Spleen (tissue), 11 donors: Measurements from ENCODE around the gene MUC5B. TPM values are rescaled to one million over a fixed set of nuclear protein-coding genes. Genes with fewer than 3 reads are reported as not detected.

Experiments used
- DNase-seq: peaks from one replicate; pipeline ENCODE4 v3.0.0-alpha.2; 2020
- H3K27ac ChIP-seq, 8 donors: fragments of 200-600 bp; sonication (generic) in 7 of 8; 1 replicate in 4 of 8; 2 replicates in 4 of 8; pipeline versions ENCODE4 v1.5.0 to v1.8.0; 2016 to 2021; ENCODE audit warnings: inconsistent platforms in 4 of 8, mild to moderate bottlenecking in 4 of 8, moderate library complexity in 1 of 8
- H3K27me3 ChIP-seq, 7 donors: fragments of 200-600 bp; sonication (generic) in 6 of 7; replicated peaks in 1 of 7; 1 replicate in 4 of 7; 2 replicates in 3 of 7; pipeline versions ENCODE4 v1.5.0 to v1.8.0; 2016 to 2021; ENCODE audit warnings: inconsistent platforms in 3 of 7, mild to moderate bottlenecking in 1 of 7
- H3K36me3 ChIP-seq, 6 donors: fragments of 200-600 bp; sonication (generic) in 5 of 6; 1 replicate in 4 of 6; 2 replicates in 2 of 6; pipeline versions ENCODE4 v1.5.0 to v1.8.0; 2016 to 2021; ENCODE audit warnings: inconsistent platforms in 2 of 6
- H3K4me1 ChIP-seq, 6 donors: fragments of 200-600 bp; sonication (generic) in 5 of 6; 1 replicate in 3 of 6; 2 replicates in 3 of 6; pipeline versions ENCODE4 v1.5.0 to v1.8.0; 2016 to 2021; ENCODE audit warnings: inconsistent platforms in 3 of 6
- H3K4me3 ChIP-seq, 8 donors: fragments of 200-600 bp; sonication (generic) in 7 of 8; 1 replicate in 4 of 8; 2 replicates in 4 of 8; pipeline versions ENCODE4 v1.5.0 to v1.8.0; 2016 to 2021; ENCODE audit warnings: inconsistent platforms in 4 of 8, mild to moderate bottlenecking in 4 of 8, moderate library complexity in 2 of 8
- H3K9me3 ChIP-seq, 8 donors: fragments of 200-600 bp; sonication (generic) in 7 of 8; 1 replicate in 4 of 8; 2 replicates in 4 of 8; pipeline versions ENCODE4 v1.5.0 to v1.8.0; 2016 to 2021; ENCODE audit warnings: inconsistent platforms in 4 of 8
- POLR2A ChIP-seq, 3 donors: fragments of 450-650 bp; IDR thresholded peaks; one replicate each; pipeline ENCODE4 v1.5.1; 2017; ENCODE audit warnings: antibody characterized with exemption in 3 of 3, mild to moderate bottlenecking in 1 of 3
- POLR2AphosphoS5 ChIP-seq, 3 donors: sonication (generic); formaldehyde crosslinking; IDR thresholded peaks; one replicate each; pipeline ENCODE4 v1.5.1; 2017; ENCODE audit warnings: antibody characterized with exemption in 3 of 3
- WGBS, 5 donors: extraction: QIAGEN DNeasy Blood & Tissue Kit in 3 of 5; methylation state at CpG; one replicate each; pipeline versions ENCODE4 v1.1.5 to v1.1.7; 2013 to 2018; 5-methylcytosine and 5-hydroxymethylcytosine counted together
- intact Hi-C: fragments of 100-400 bp; cut with DNase I; formaldehyde crosslinking; loops from one replicate; pipeline ENCODE4 v1.15.0; 2023; ENCODE audit warnings: low total_unique reads
- polyA plus RNA-seq, 3 donors: library from polyadenylated mRNA; stranded (reverse); fragments of 200-250 nt; gene quantifications; one replicate each; pipeline ENCODE4 v1.2.1, GENCODE V29; 2013
- total RNA-seq, 7 donors: library from RNA; depleted of rRNA in 3 of 7; stranded (reverse); fragments of >200 nt in 3 of 7; fragmentation: NEBNext Ultra II Directional in 4 of 7; extraction: Animal tissue kit (Norgen Biotek cat#: 25700) in 4 of 7; gene quantifications; one replicate each; pipeline versions ENCODE4 v1.1.0 to v1.2.1, GENCODE V29; 2016 to 2021
- TF ChIP-seq, protein P1 (sequence below), 11 experiments: fragments of 200-600 bp in 7 of 11; fragments of 450-650 bp in 4 of 11; sonication (generic) in 4 of 11; IDR thresholded peaks in 8 of 11; conservative IDR thresholded peaks in 3 of 11; 1 replicate in 7 of 11; 2 replicates in 4 of 11; pipeline versions ENCODE4 v1.4.0 to v1.8.0; 2016 to 2021; ENCODE audit warnings: antibody characterized with exemption in 11 of 11, inconsistent platforms in 4 of 11, mild to moderate bottlenecking in 1 of 11
- donor health status: healthy with polysubstance abuse.
- donor health status: DM: no; HTN: no; CAD: no; lungs with moderate emphysema.
- donor health status: DM: no; HTN: no; CAD: no.
- donor health status: Bipolar disorder and iron deficiency.
- donor health status: healthy.
- donor health status: DM: no; HTN: no; CAD: no.
- donor health status: DM: yes; HTN: yes; CAD: no.

MUC5B gene
- total and polyA plus RNA-seq, 10 donors: under 0.01 to 0.09 (median under 0.01) TPM; not detected in 7

DNA sequence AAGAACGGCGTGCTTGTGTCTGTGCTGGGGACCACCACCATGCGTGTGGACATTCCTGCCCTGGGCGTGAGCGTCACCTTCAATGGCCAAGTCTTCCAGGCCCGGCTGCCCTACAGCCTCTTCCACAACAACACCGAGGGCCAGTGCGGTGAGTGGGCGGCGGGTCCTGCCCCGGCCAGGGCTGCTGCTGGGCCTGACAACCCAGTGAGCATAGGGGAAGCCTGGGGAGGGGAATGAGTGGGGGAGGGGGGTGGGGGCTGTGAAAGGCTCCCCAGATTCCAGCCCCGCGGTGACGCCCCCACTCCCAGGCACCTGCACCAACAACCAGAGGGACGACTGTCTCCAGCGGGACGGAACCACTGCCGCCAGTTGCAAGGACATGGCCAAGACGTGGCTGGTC is 31.9 kb downstream of the MUC5B start:
- WGBS, 5 donors: 90 to 95% (median 92%) methylated on average over 15 to 19 of the region's 19 CpGs
- DNase-seq: no peak
- H3K36me3 ChIP-seq: no peaks in the 10 kb centered on the region
- peaks cover 0 to 8% (median 0%) of the 10 kb centered on the region in 7 donors for H3K27me3 ChIP-seq
- TF ChIP-seq, protein P1, sequence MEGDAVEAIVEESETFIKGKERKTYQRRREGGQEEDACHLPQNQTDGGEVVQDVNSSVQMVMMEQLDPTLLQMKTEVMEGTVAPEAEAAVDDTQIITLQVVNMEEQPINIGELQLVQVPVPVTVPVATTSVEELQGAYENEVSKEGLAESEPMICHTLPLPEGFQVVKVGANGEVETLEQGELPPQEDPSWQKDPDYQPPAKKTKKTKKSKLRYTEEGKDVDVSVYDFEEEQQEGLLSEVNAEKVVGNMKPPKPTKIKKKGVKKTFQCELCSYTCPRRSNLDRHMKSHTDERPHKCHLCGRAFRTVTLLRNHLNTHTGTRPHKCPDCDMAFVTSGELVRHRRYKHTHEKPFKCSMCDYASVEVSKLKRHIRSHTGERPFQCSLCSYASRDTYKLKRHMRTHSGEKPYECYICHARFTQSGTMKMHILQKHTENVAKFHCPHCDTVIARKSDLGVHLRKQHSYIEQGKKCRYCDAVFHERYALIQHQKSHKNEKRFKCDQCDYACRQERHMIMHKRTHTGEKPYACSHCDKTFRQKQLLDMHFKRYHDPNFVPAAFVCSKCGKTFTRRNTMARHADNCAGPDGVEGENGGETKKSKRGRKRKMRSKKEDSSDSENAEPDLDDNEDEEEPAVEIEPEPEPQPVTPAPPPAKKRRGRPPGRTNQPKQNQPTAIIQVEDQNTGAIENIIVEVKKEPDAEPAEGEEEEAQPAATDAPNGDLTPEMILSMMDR (IDR thresholded peaks at IDR 0.05 in 8 of 11, conservative IDR thresholded peaks at IDR 0.05 in 3 of 11): no peak
- TF ChIP-seq POLR2AphosphoS5 (IDR thresholded peaks at IDR 0.05) (no peak), POLR2A (IDR thresholded peaks at IDR 0.05) (no peak)
- H3K4me3 ChIP-seq: no peak overlapping the region
- no peaks in the 10 kb centered on the region for H3K4me1 ChIP-seq
- H3K27ac ChIP-seq: no peak overlapping the region
- no peaks in the 10 kb centered on the region for H3K9me3 ChIP-seq
- intact Hi-C loops: no loop called here

DNA sequence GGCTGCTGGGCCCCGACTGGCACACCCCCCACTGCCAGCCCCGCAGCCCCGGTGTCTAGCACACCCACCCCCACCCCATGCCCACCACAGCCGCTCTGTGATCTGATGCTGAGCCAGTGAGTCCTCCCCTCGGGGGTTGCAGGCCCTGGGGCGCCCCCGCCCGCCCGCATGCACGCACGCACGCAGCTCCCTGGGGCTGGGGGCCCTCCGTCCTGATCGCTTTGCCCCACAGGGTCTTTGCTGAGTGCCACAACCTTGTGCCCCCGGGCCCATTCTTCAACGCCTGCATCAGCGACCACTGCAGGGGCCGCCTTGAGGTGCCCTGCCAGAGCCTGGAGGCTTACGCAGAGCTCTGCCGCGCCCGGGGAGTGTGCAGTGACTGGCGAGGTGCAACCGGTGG is 32.3 kb downstream of the MUC5B start:
- WGBS, 5 donors: 79 to 90% (median 87%) methylated on average over 5 to 24 of the region's 24 CpGs
- H3K4me3 ChIP-seq: no peak overlapping the region
- H3K4me1 ChIP-seq: no peaks in the 10 kb centered on the region
- no peaks in the 10 kb centered on the region for H3K36me3 ChIP-seq
- peaks cover 0 to 8% (median 0%) of the 10 kb centered on the region in 7 donors for H3K27me3 ChIP-seq
- no peak for DNase-seq
- intact Hi-C loops: no loop called here
- H3K27ac ChIP-seq: no peak overlapping the region
- no peaks in the 10 kb centered on the region for H3K9me3 ChIP-seq
- TF ChIP-seq, protein P1 (IDR thresholded peaks at IDR 0.05 in 8 of 11, conservative IDR thresholded peaks at IDR 0.05 in 3 of 11): no peak
- TF ChIP-seq POLR2A (IDR thresholded peaks at IDR 0.05) (no peak), POLR2AphosphoS5 (IDR thresholded peaks at IDR 0.05) (no peak)

DNA sequence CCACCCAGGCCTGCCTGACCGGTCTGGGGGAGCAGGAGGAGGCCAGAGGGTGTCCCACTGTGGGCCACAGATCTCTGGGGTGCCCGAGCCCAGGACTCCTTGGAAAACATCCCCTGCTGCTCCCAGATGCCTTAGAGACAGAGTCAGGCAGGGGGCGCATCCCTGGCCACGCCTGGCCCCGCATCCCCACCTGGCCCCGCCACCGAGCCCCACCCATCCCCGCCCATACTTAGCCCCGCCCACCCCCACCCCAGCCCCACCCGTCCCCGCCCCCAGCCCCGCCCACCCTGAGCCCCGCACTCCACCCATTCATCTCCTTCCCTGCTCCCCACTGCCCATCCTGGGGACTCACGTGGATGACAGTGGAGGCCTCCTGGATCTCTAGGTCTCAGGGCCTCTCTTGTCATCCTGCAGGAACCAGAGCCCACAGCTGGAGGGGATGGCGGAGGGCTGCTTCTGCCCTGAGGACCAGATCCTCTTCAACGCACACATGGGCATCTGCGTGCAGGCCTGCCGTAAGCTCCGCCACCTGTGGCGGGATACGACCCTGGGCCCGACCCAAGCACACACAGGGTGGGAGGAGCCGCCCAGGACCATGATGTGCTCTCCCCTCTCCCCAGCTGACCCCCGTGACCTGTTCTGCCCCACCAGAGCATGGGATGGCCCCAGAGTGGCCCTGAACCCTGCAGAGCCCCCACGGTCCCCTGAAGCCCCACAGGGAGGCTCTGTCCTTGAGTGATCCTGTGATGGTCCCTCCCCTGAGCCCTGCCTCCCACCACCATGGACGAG is 33.6 kb downstream of the MUC5B start:
- Histone ChIP-seq H3K27me3 (peaks cover 0 to 8% (median 0%) of the 10 kb centered on the region in 7 donors), H3K36me3 (no peaks in the 10 kb centered on the region), H3K4me1 (peaks cover 0 to under 1% (median 0%) of the 10 kb centered on the region in 6 donors), H3K9me3 (no peaks in the 10 kb centered on the region), H3K4me3 (no peak overlapping the region), H3K27ac (no peak overlapping the region)
- no peak for DNase-seq
- WGBS, 5 donors: 62 to 88% (median 66%) methylated on average over 8 to 26 of the region's 26 CpGs
- intact Hi-C loops: no loop called here
- TF ChIP-seq POLR2A (IDR thresholded peaks at IDR 0.05) (no peak), POLR2AphosphoS5 (IDR thresholded peaks at IDR 0.05) (no peak)
- TF ChIP-seq, protein P1 (IDR thresholded peaks at IDR 0.05 in 8 of 11, conservative IDR thresholded peaks at IDR 0.05 in 3 of 11): no peak

DNA sequence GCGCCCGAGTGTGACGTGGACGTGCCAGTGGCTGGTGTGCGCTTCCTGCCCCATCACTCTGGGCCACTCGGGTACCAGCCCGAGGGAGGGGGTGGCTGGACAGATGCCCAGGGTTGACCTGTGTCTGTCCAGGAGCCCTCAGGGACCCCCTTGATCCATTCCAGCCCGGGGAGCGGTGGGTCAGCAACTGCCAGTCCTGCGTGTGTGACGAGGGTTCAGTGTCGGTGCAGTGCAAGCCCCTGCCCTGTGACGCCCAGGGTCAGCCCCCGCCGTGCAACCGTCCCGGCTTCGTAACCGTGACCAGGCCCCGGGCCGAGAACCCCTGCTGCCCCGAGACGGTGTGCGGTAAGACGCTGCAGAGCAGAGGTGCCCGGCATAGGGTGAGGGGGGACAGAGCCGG is 34.5 kb downstream of the MUC5B start:
- Histone ChIP-seq H3K27me3 (peaks cover 0 to 8% (median 0%) of the 10 kb centered on the region in 7 donors), H3K4me1 (peaks cover 6 to 9% (median 8%) of the 10 kb centered on the region in 6 donors), H3K36me3 (no peaks in the 10 kb centered on the region), H3K4me3 (no peak overlapping the region), H3K27ac (no peak overlapping the region), H3K9me3 (no peaks in the 10 kb centered on the region)
- WGBS, 5 donors: 84 to 95% (median 90%) methylated on average over 18 to 27 of the region's 27 CpGs
- no peak for TF ChIP-seq POLR2AphosphoS5 (IDR thresholded peaks at IDR 0.05)
- TF ChIP-seq POLR2A (IDR thresholded peaks at IDR 0.05): no peak
- TF ChIP-seq, protein P1 (IDR thresholded peaks at IDR 0.05 in 8 of 11, conservative IDR thresholded peaks at IDR 0.05 in 3 of 11): no peak
- intact Hi-C loops: no loop called here
- no peak for DNase-seq
